H1 (cell line): Measurements from ENCODE around the gene SLC25A21. TPM values are rescaled to one million over a fixed set of nuclear protein-coding genes. Genes with fewer than 3 reads are reported as not detected.

Experiments used
- JUN ChIP-seq: IDR thresholded peaks from 2 replicates; pipeline ENCODE4 v1.6.1; 2011; ENCODE audit warnings: low read depth, mild to moderate bottlenecking, improper control_type of control experiment, low read length
- RFX5 ChIP-seq: IDR thresholded peaks from 2 replicates; pipeline ENCODE4 v1.6.1; 2011; ENCODE audit warnings: low read depth, low read length, improper control_type of control experiment, borderline replicate concordance
- SRF ChIP-seq: IDR thresholded peaks from 2 replicates; pipeline ENCODE4 v1.6.1; 2011; ENCODE audit warnings: mild to moderate bottlenecking, low read depth, low read length, moderate library complexity
- TAF7 ChIP-seq: optimal IDR thresholded peaks from 2 replicates; pipeline ENCODE3; 2011; ENCODE audit warnings: low read depth, mild to moderate bottlenecking, inconsistent platforms, low read length, moderate library complexity, borderline replicate concordance
- polyA plus RNA-seq, 7 experiments: library from polyadenylated mRNA; depleted of rRNA in 3 of 7; stranded (reverse) in 5 of 7; unstranded in 2 of 7; fragments of >200 nt in 5 of 7; fragments of 200-250 nt in 2 of 7; gene quantifications; 1 replicate in 5 of 7; 2 replicates in 1 of 7; 4 replicates in 1 of 7; pipeline versions ENCODE4 v1.2.1 to v1.2.3, GENCODE V29; 2011 to 2013; ENCODE audit warnings: missing spikeins in 2 of 7, mixed read lengths in 2 of 7
- total RNA-seq: library from RNA; stranded (reverse); fragmentation: NEBNext Ultra II Directional; extraction: Animal tissue kit (Norgen Biotek cat#: 25700); gene quantifications from 2 replicates; pipeline ENCODE4 v1.2.1, GENCODE V29; 2021

SLC25A21 gene
- total and polyA plus RNA-seq, 2 of the 8 experiments (the other 6 are each of a cell fraction or from before 2014, with no cell fraction given) = 6.9 to 15.7 TPM

DNA sequence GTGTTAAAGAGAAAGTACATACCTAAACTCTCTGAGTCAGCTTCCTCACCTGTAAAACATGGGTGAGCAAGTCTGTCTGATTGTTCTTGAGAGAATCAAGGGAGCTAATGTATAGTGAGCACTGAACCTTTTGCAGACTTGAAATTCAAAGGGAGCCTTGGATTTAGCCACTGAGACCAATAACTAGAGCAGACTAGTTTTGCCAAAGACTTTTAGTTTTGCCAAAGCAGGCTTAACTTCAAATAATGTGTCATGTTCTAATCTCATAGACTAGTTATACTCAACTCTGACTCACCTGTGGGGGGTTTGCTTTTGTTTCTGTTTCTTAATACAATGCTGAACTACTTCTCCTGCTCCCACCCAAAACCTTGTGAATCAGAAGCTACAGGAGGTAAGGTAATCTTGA, 123.7 kb downstream of the SLC25A21 start (continued):
- TF ChIP-seq JUN (no peak), SRF (no peak), RFX5 (no peak), TAF7 (no peak)
- TF ChIP-seq, all 59 proteins: peak for 0
